Gastroesophageal sphincter (tissue), 4 donors: Measurements from ENCODE around the gene TMEM248. TPM values are rescaled to one million over a fixed set of nuclear protein-coding genes. Genes with fewer than 3 reads are reported as not detected.

Experiments used
- ATAC-seq: fragments of 150-250 bp; one replicate; pipeline ENCODE4 v1.9.1; 2016; ENCODE audit warnings: mild to moderate bottlenecking, moderate library complexity
- H3K27ac ChIP-seq, 4 donors: fragments of 200-600 bp; sonication (generic) in 3 of 4; 1 replicate in 3 of 4; 2 replicates in 1 of 4; pipeline ENCODE4 v1.5.1; 2016 to 2019
- H3K27me3 ChIP-seq: fragments of 200-600 bp; sonication (generic); one replicate; pipeline ENCODE4 v1.5.1; 2019
- H3K36me3 ChIP-seq, 2 donors: fragments of 200-600 bp; sonication (generic); one replicate each; pipeline ENCODE4 v1.5.1; 2019; ENCODE audit warnings: control low read depth in 1 of 2
- H3K4me1 ChIP-seq, 3 donors: fragments of 200-600 bp; sonication (generic); 1 replicate in 2 of 3; 2 replicates in 1 of 3; pipeline ENCODE4 v1.5.1; 2016 to 2019; ENCODE audit warnings: control low read depth in 2 of 3
- H3K4me3 ChIP-seq, 2 donors: fragments of 200-600 bp; sonication (generic); one replicate each; pipeline ENCODE4 v1.5.1; 2019; ENCODE audit warnings: mild to moderate bottlenecking in 1 of 2, moderate library complexity in 1 of 2
- H3K9me3 ChIP-seq, 3 donors: fragments of 200-600 bp; sonication (generic); one replicate each; pipeline ENCODE4 v1.5.1; 2017 to 2019; ENCODE audit warnings: control low read depth in 2 of 3
- EP300 ChIP-seq: sonication (generic); formaldehyde crosslinking; IDR thresholded peaks from one replicate; pipeline ENCODE4 v1.6.1; 2017; ENCODE audit warnings: antibody characterized with exemption, mild to moderate bottlenecking
- POLR2A ChIP-seq, 2 donors: fragments of 450-650 bp; IDR thresholded peaks; one replicate each; pipeline ENCODE4 v1.6.1; 2017; ENCODE audit warnings: antibody characterized with exemption in 2 of 2, mild to moderate bottlenecking in 2 of 2, moderate library complexity in 1 of 2
- POLR2AphosphoS5 ChIP-seq: sonication (generic); formaldehyde crosslinking; IDR thresholded peaks from one replicate; pipeline ENCODE4 v1.6.1; 2017; ENCODE audit warnings: antibody characterized with exemption
- WGBS, 2 donors: methylation state at CpG; one replicate each; pipeline ENCODE4 v1.1.5; 2018; ENCODE audit warnings: low coverage in 1 of 2; 5-methylcytosine and 5-hydroxymethylcytosine counted together
- total RNA-seq, 4 donors: library from RNA; depleted of rRNA; stranded (reverse); fragments of >200 nt; gene quantifications; one replicate each; pipeline ENCODE4 v1.1.0, GENCODE V29; 2016
- TF ChIP-seq, protein P1 (sequence below), 4 experiments: fragments of 200-600 bp in 2 of 4; fragments of 450-650 bp in 2 of 4; sonication (generic) in 1 of 4; IDR thresholded peaks; one replicate each; pipeline ENCODE4 v1.5.1; 2017 to 2019; ENCODE audit warnings: antibody characterized with exemption in 4 of 4, mild to moderate bottlenecking in 2 of 4, moderate library complexity in 2 of 4

The TMEM248 gene
- total RNA-seq, 4 donors from 2014 or later = 106 to 118 (median 111) TPM

DNA sequence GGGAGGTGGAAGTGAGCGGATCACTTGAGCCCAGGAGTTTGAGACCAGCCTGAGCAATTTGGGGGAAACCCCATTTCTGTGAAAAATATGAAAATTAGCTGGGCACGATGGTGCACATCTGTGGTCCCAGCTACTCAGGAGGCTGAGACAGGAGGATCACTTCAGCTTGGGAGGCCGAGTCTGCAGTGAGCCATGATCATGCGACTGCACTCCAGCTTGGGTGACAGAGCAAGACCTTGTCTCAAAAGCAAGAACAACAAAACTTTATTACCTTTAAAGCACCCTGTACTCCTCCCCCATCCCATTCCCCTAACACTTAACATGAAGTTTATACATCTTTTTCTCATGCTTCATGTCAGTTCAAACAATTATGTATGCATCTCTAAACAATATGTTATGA, 1.3 kb upstream of the TMEM248 start:
- WGBS, 2 donors = 96 to 100% methylated on average over 4 of the region's 4 CpGs

DNA sequence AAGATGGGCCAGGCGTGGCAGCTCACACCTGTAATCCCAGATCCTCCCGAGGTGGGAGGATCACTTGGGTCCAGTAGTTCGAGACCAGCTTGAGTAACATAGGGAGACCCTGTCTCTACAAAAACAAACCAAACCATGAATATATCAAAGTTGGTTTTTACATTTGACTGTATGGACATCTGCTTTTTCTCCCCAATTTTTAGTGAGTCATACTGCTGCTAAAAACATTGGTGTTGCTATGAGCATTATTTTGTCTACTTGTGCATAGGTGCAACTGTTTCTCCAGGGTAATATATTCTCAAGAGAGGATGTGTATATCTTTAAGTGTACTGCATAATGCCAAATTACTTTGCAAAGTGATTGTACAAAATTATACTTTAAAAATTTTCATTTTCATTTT, 769 bp upstream of the TMEM248 start:
- peaks cover 0 to 12% of the 10 kb centered on the region in 2 donors for H3K36me3 ChIP-seq
- H3K27ac ChIP-seq = peak overlapping the region in 1 of 4 donors; percentile 87
- TF ChIP-seq POLR2AphosphoS5 (no peak), EP300 (no peak), POLR2A (IDR thresholded peaks at IDR 0.05) (no peak)
- TF ChIP-seq, protein P1, sequence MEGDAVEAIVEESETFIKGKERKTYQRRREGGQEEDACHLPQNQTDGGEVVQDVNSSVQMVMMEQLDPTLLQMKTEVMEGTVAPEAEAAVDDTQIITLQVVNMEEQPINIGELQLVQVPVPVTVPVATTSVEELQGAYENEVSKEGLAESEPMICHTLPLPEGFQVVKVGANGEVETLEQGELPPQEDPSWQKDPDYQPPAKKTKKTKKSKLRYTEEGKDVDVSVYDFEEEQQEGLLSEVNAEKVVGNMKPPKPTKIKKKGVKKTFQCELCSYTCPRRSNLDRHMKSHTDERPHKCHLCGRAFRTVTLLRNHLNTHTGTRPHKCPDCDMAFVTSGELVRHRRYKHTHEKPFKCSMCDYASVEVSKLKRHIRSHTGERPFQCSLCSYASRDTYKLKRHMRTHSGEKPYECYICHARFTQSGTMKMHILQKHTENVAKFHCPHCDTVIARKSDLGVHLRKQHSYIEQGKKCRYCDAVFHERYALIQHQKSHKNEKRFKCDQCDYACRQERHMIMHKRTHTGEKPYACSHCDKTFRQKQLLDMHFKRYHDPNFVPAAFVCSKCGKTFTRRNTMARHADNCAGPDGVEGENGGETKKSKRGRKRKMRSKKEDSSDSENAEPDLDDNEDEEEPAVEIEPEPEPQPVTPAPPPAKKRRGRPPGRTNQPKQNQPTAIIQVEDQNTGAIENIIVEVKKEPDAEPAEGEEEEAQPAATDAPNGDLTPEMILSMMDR (IDR thresholded peaks at IDR 0.05) = no peak
- ATAC-seq = no peak
- H3K9me3 ChIP-seq = no peaks in the 10 kb centered on the region
- WGBS, 2 donors = 77 to 100% methylated on average over 1 to 3 of the region's 3 CpGs
- peaks cover 0 to 41% (median 14%) of the 10 kb centered on the region in 3 donors for H3K4me1 ChIP-seq
- no peaks in the 10 kb centered on the region for H3K27me3 ChIP-seq
- H3K4me3 ChIP-seq = peak overlapping the region; percentile 85 to 96

More for the DNA sequence above, 1.3 kb upstream of the TMEM248 start:
- Histone ChIP-seq H3K27ac (no peak overlapping the region), H3K36me3 (peaks cover 0 to 9% of the 10 kb centered on the region in 2 donors), H3K27me3 (no peaks in the 10 kb centered on the region), H3K4me3 (no peak overlapping the region), H3K9me3 (no peaks in the 10 kb centered on the region), H3K4me1 (peaks cover 0 to 35% (median 14%) of the 10 kb centered on the region in 3 donors)
- TF ChIP-seq POLR2AphosphoS5 (no peak), POLR2A (IDR thresholded peaks at IDR 0.05) (no peak), EP300 (no peak)
- TF ChIP-seq, protein P1 (IDR thresholded peaks at IDR 0.05) = no peak
- no peak for ATAC-seq

DNA sequence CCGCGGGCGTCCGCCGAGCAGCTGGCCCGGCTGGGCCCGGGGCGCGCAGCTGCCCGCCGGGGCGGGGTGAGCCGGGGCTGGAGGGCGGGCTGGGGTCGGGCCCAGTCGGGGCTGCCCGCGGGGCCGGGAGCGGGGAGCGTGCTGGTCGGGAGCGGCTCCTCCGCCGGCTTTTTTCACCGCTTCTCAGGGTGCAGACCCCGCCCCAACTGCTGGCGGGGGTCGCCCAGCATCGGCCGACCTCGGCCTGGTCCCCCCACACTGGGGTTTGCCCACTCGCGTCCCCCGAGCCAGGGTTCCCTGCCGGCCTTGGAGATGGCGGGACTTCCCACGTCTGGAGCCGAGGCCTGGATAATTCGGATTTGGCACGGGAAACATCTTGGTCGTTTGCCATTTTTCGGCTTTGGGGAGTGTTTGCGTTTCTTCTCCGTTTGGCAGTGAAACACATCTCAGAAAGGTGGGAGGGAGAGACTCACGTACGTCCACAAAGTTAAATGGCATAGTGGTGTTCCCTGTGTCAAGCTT, 432 bp downstream of the TMEM248 start:
- Histone ChIP-seq H3K27ac (peak overlapping the region; percentile 44 to 92 (median 86)), H3K27me3 (no peaks in the 10 kb centered on the region), H3K4me1 (peaks cover 0 to 53% (median 14%) of the 10 kb centered on the region in 3 donors), H3K4me3 (peak overlapping the region; percentile 85 to 96), H3K9me3 (no peaks in the 10 kb centered on the region), H3K36me3 (peaks cover 0 to 12% of the 10 kb centered on the region in 2 donors)
- peak; percentile 24 for ATAC-seq
- TF ChIP-seq POLR2A (IDR thresholded peaks at IDR 0.05) (no peak), POLR2AphosphoS5 (peak; percentile 47), EP300 (no peak)
- 0% methylated on average over 1 of the region's 47 CpGs; no CpG with 5 or more reads in 1 of the 2 donors for WGBS, 2 donors

DNA sequence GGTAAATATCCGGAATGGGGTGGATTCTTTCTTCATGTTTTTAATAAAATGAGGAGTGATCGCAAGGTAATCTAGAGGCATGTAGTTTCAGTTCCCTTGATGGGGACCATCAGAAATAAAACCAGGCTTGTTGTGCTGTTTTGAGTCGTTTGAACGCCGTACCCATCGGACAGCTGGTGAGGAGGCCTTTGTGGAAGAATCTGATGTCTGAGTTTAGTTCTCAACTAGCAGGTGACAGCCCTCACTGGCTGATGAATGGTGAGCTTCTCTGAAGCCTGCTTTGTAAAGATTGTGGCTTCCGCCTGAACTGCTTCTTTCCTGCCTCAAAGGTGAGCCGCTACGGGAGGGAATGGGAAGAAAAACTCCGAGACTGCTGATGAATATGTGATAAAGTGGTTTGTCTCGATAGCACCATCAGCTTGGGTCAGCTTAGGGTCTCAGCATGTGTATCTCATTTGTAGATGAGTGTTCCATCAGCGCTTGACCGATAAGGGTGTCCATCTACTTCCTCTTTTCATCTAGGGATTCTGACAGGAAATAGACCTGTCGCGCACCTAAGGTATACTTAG, 977 bp downstream of the TMEM248 start:
- H3K36me3 ChIP-seq = peaks cover 0 to 12% of the 10 kb centered on the region in 2 donors
- H3K27me3 ChIP-seq = no peaks in the 10 kb centered on the region
- H3K4me1 ChIP-seq = peaks cover 0 to 58% (median 14%) of the 10 kb centered on the region in 3 donors
- WGBS, 2 donors = 0 to 4% methylated on average over 3 to 15 of the region's 15 CpGs
- peak overlapping the region; percentile 85 to 96 for H3K4me3 ChIP-seq
- no peak for ATAC-seq
- no peaks in the 10 kb centered on the region for H3K9me3 ChIP-seq
- no peak for TF ChIP-seq EP300
- TF ChIP-seq, protein P1 (IDR thresholded peaks at IDR 0.05) = no peak
- no peak for TF ChIP-seq POLR2A (IDR thresholded peaks at IDR 0.05)
- TF ChIP-seq POLR2AphosphoS5 = no peak
- H3K27ac ChIP-seq = peak overlapping the region in 3 of 4 donors; percentile 86 to 92 (median 87)

DNA sequence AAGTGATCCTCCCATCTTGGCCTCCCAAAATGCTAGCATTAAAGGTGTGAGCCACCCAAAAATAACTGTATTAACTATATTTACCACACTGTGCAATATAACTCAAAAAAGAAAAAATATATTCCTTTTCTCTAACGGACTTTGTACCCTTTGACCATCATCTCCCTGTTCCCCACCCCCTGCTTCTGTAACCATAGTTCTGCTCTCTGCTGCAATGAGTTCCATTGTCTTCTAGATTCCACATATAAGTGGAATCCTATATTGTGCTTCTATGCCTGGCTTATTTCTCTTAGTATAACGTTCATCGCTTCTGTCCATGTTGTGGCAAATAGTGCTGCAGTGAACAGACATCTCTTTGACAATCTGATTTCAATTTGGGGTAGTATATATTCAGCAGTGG, 4.2 kb downstream of the TMEM248 start:
- H3K4me3 ChIP-seq = no peak overlapping the region
- 65 to 74% methylated on average over 3 of the region's 3 CpGs for WGBS, 2 donors
- ATAC-seq = no peak
- H3K4me1 ChIP-seq = peaks cover 0 to 86% (median 14%) of the 10 kb centered on the region in 3 donors
- H3K36me3 ChIP-seq = peaks cover 0 to 18% of the 10 kb centered on the region in 2 donors
- no peak overlapping the region for H3K27ac ChIP-seq
- TF ChIP-seq POLR2AphosphoS5 = no peak
- no peak for TF ChIP-seq EP300
- TF ChIP-seq, protein P1 (IDR thresholded peaks at IDR 0.05) = no peak
- no peak for TF ChIP-seq POLR2A (IDR thresholded peaks at IDR 0.05)
- no peaks in the 10 kb centered on the region for H3K9me3 ChIP-seq
- H3K27me3 ChIP-seq = no peaks in the 10 kb centered on the region
